Measurements from ENCODE around the gene FRMPD2. TPM values are rescaled to one million over a fixed set of nuclear protein-coding genes. Genes with fewer than 3 reads are reported as not detected.
"Not testable (repeated sequence)": the region's sequence is repeated elsewhere in the genome, so short reads cannot be mapped to it uniquely, and the experiment has no call there.

The FRMPD2 gene
- total RNA-seq, 4 donors from 2014 or later, result 0.80 TPM; not detected in 3

- Histone ChIP-seq H3K4me3 (no peak overlapping the region), H3K27me3 (no peaks in the 10 kb centered on the region), H3K27ac (no peak overlapping the region), H3K4me1 (no peaks in the 10 kb centered on the region), H3K36me3 (no peaks in the 10 kb centered on the region), H3K9me3 (no peaks in the 10 kb centered on the region)
- 85% methylated on average over 3 of the region's 3 CpGs; no CpG with 5 or more reads in 1 of the 2 donors for WGBS, 2 donors (ENCODE audit: low coverage in 1 of 2)
- intact Hi-C loops (cut with DNase I; ENCODE audit: low total_unique reads), result no loop called here
- TF ChIP-seq POLR2A (IDR thresholded peaks at IDR 0.05) (no peak), CTCF (IDR thresholded peaks at IDR 0.05) (no peak), EP300 (IDR thresholded peaks at IDR 0.05; ENCODE audit: low read depth) (no peak), POLR2AphosphoS5 (IDR thresholded peaks at IDR 0.05) (no peak)
- no peak for DNase-seq
- in situ Hi-C loops (cut with MboI; ENCODE audit: low pct_ligation_motif_present in 1 of 4, low pct_unique_long_range_greater_than_20kb in 1 of 4, low sequenced_read_pairs in 3 of 4), result no loop called here
These were observed 28.5 kb downstream of the FRMPD2 start for GRCh38 chr10:48245977-48246376.

GRCh38 chr10:48243921-48244320, 30.6 kb downstream of the FRMPD2 start:
- 60 to 77% methylated on average over 1 to 5 of the region's 5 CpGs for whole genome bisulfite sequencing, 2 donors (ENCODE audit: low coverage in 1 of 2)
- DNase-seq; H3K27ac ChIP-seq; H3K9me3 ChIP-seq; H3K36me3 ChIP-seq; intact Hi-C loops (cut with DNase I; ENCODE audit: low total_unique reads); in situ Hi-C loops (cut with MboI; ENCODE audit: low pct_ligation_motif_present in 1 of 4, low pct_unique_long_range_greater_than_20kb in 1 of 4, low sequenced_read_pairs in 3 of 4); H3K4me1 ChIP-seq; H3K27me3 ChIP-seq; H3K4me3 ChIP-seq: not testable (repeated sequence)

GRCh38 chr10:48243487-48243886, 31.0 kb downstream of the FRMPD2 start:
- in situ Hi-C loops (cut with MboI; ENCODE audit: low pct_ligation_motif_present in 1 of 4, low pct_unique_long_range_greater_than_20kb in 1 of 4, low sequenced_read_pairs in 3 of 4) (no loop called here), intact Hi-C loops (cut with DNase I; ENCODE audit: low total_unique reads) (no loop called here)
- H3K36me3 ChIP-seq, result no peaks in the 10 kb centered on the region
- DNase-seq, result no peak
- no peaks in the 10 kb centered on the region for H3K9me3 ChIP-seq
- WGBS, 2 donors (ENCODE audit: low coverage in 1 of 2), result 21 to 51% methylated on average over 6 to 7 of the region's 7 CpGs
- H3K27me3 ChIP-seq, result no peaks in the 10 kb centered on the region
- H3K27ac ChIP-seq, result no peak overlapping the region
- no peaks in the 10 kb centered on the region for H3K4me1 ChIP-seq
- TF ChIP-seq EP300 (IDR thresholded peaks at IDR 0.05; ENCODE audit: low read depth) (no peak), POLR2A (IDR thresholded peaks at IDR 0.05) (no peak), CTCF (IDR thresholded peaks at IDR 0.05) (no peak), POLR2AphosphoS5 (IDR thresholded peaks at IDR 0.05) (no peak)
- no peak overlapping the region for H3K4me3 ChIP-seq

- intact Hi-C loops (cut with DNase I; ENCODE audit: low total_unique reads) (no loop called here), in situ Hi-C loops (cut with MboI; ENCODE audit: low pct_ligation_motif_present in 1 of 4, low pct_unique_long_range_greater_than_20kb in 1 of 4, low sequenced_read_pairs in 3 of 4) (no loop called here)
- no peak for DNase-seq
- no peaks in the 10 kb centered on the region for H3K9me3 ChIP-seq
- H3K4me1 ChIP-seq, result no peaks in the 10 kb centered on the region
- TF ChIP-seq CTCF (IDR thresholded peaks at IDR 0.05) (no peak), EP300 (IDR thresholded peaks at IDR 0.05; ENCODE audit: low read depth) (no peak), POLR2A (IDR thresholded peaks at IDR 0.05) (no peak), POLR2AphosphoS5 (IDR thresholded peaks at IDR 0.05) (no peak)
- H3K4me3 ChIP-seq, result no peak overlapping the region
- H3K27me3 ChIP-seq, result no peaks in the 10 kb centered on the region
- WGBS, 2 donors (ENCODE audit: low coverage in 1 of 2), result 92% methylated on average over 15 of the region's 15 CpGs; no CpG with 5 or more reads in 1 of the 2 donors
- no peak overlapping the region for H3K27ac ChIP-seq
- H3K36me3 ChIP-seq, result no peaks in the 10 kb centered on the region
These were observed 32.2 kb downstream of the FRMPD2 start for GRCh38 chr10:48242171-48242904.

GRCh38 chr10:48241332-48241731, 33.2 kb downstream of the FRMPD2 start:
- H3K4me1 ChIP-seq, result no peaks in the 10 kb centered on the region
- no peaks in the 10 kb centered on the region for H3K27me3 ChIP-seq
- in situ Hi-C loops (cut with MboI; ENCODE audit: low pct_ligation_motif_present in 1 of 4, low pct_unique_long_range_greater_than_20kb in 1 of 4, low sequenced_read_pairs in 3 of 4) (no loop called here), intact Hi-C loops (cut with DNase I; ENCODE audit: low total_unique reads) (no loop called here)
- H3K4me3 ChIP-seq, result no peak overlapping the region
- H3K27ac ChIP-seq, result no peak overlapping the region
- TF ChIP-seq POLR2A (IDR thresholded peaks at IDR 0.05) (no peak), EP300 (IDR thresholded peaks at IDR 0.05; ENCODE audit: low read depth) (no peak), CTCF (IDR thresholded peaks at IDR 0.05) (no peak), POLR2AphosphoS5 (IDR thresholded peaks at IDR 0.05) (no peak)
- H3K36me3 ChIP-seq, result no peaks in the 10 kb centered on the region
- no peak for DNase-seq
- no peaks in the 10 kb centered on the region for H3K9me3 ChIP-seq

All from transverse colon (tissue), 4 donors.